Neutrophil (primary cell): ENCODE measurements around the gene IFI30.

Experiments
- H3K27ac ChIP-seq: fragments of 200-600 bp; sonication (generic); 2 replicates; pipeline ENCODE4 v1.5.1; 2016; ENCODE audit warnings: mild to moderate bottlenecking, moderate library complexity
- H3K27me3 ChIP-seq: fragments of 200-600 bp; sonication (generic); 2 replicates; pipeline ENCODE4 v1.6.0; 2016; ENCODE audit warnings: mild to moderate bottlenecking
- H3K36me3 ChIP-seq: fragments of 200-600 bp; sonication (generic); 2 replicates; pipeline ENCODE4 v1.5.1; 2017
- H3K4me1 ChIP-seq, 2 experiments: fragments of 200-600 bp in 1 of 2; sonication (generic) in 1 of 2; 1 replicate in 1 of 2; 2 replicates in 1 of 2; pipeline versions ENCODE4 v1.5.1 to v1.6.1; 2013 to 2016; ENCODE audit warnings: low read depth in 1 of 2, low read length in 1 of 2, mild to moderate bottlenecking in 1 of 2, moderate library complexity in 1 of 2; ENCODE audit not compliant: control insufficient read depth in 1 of 2, insufficient read depth in 1 of 2
- H3K4me3 ChIP-seq, 2 experiments: fragments of 200-600 bp in 1 of 2; sonication (generic) in 1 of 2; 1 replicate in 1 of 2; 2 replicates in 1 of 2; pipeline ENCODE4 v1.5.1; 2013 to 2016; ENCODE audit warnings: low read depth in 1 of 2, low read length in 1 of 2, mild to moderate bottlenecking in 1 of 2, moderate library complexity in 1 of 2
- H3K9me3 ChIP-seq: fragments of 200-600 bp; sonication (generic); 2 replicates; pipeline ENCODE4 v1.5.1; 2016
- TF ChIP-seq, protein P1 (sequence below): fragments of 200-600 bp; sonication (generic); IDR thresholded peaks from 2 replicates; pipeline ENCODE4 v1.5.1; 2016; ENCODE audit warnings: antibody characterized with exemption

IFI30 gene

DNA sequence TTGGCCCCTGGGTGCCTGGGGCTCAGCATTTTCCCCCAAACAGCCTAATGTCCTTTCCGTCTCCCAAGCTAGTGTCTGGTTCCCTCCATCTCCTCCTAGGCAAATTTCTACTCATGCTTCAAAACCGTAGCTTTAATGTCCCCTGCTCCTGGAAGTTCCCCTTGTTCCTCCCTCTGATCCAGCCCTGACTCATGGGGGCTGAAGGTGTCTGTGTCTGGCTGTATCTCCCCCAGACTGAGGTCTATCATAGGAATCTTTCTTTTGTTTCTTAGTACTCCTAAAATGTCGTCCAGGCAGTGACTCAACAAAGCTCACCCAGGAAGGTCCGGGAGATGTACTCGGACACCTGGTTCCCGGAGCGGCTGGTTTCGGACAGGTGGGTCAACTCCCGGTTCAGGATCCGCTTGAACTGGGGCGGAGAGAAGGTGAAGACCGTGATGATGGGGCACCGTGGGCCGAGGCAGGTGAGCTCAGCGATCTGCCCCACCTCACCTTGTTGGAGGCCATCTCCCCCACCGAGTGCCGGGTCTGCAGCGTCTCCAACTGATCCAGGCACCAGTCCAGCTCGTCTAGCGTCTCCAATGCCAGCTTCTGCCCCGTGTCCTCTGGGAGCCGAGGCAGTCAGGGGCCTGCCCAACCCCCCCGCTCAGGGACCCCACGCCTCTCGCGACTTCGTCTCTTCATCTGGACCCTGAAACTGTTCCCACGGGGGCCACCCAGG is 46.5 kb downstream of the IFI30 start:
- Histone ChIP-seq H3K27me3 (peaks cover 70% of the 10 kb centered on the region), H3K36me3 (no peaks in the 10 kb centered on the region), H3K4me1 (peaks cover 11 to 14% of the 10 kb centered on the region in 2 experiments), H3K9me3 (no peaks in the 10 kb centered on the region), H3K27ac (no peak overlapping the region), H3K4me3 (no peak overlapping the region)
- TF ChIP-seq, protein P1, sequence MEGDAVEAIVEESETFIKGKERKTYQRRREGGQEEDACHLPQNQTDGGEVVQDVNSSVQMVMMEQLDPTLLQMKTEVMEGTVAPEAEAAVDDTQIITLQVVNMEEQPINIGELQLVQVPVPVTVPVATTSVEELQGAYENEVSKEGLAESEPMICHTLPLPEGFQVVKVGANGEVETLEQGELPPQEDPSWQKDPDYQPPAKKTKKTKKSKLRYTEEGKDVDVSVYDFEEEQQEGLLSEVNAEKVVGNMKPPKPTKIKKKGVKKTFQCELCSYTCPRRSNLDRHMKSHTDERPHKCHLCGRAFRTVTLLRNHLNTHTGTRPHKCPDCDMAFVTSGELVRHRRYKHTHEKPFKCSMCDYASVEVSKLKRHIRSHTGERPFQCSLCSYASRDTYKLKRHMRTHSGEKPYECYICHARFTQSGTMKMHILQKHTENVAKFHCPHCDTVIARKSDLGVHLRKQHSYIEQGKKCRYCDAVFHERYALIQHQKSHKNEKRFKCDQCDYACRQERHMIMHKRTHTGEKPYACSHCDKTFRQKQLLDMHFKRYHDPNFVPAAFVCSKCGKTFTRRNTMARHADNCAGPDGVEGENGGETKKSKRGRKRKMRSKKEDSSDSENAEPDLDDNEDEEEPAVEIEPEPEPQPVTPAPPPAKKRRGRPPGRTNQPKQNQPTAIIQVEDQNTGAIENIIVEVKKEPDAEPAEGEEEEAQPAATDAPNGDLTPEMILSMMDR: no peak

DNA sequence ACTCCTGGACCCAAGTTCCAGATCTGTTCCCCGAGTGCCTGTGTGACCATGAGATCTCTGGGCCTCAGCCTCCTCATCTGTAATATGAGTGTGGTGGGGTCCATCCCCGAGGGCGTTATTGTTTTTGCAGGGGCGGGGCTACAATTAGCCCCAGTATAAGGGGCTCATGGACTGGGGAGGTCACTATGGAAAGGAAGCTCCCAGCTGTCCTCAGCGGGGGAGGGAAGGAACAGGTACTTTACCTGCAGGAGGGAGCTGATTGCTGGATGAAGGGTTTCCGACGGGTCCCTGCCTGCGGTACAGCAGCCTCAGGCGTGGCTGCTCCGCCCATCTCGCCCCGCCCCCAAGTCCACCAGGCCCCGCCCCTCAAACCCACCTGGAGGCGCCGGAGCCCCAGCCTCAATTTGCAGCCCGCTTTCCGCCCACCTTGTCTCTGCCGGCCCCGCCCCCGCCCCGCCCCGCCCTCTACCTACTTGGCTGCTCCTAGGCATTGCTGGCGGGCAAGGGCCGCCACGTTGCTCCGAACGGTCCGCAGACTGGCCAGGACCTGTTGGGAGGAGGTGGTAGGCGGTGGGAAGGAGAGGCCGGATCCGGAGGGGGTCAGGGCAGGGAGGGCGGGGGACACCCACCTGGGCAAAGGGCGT is 47.1 kb downstream of the IFI30 start:
- TF ChIP-seq, protein P1: no peak
- Histone ChIP-seq H3K4me1 (peaks cover 11 to 17% of the 10 kb centered on the region in 2 experiments), H3K36me3 (no peaks in the 10 kb centered on the region), H3K9me3 (no peaks in the 10 kb centered on the region), H3K27ac (no peak overlapping the region), H3K27me3 (peaks cover 77% of the 10 kb centered on the region), H3K4me3 (no peak overlapping the region)

DNA sequence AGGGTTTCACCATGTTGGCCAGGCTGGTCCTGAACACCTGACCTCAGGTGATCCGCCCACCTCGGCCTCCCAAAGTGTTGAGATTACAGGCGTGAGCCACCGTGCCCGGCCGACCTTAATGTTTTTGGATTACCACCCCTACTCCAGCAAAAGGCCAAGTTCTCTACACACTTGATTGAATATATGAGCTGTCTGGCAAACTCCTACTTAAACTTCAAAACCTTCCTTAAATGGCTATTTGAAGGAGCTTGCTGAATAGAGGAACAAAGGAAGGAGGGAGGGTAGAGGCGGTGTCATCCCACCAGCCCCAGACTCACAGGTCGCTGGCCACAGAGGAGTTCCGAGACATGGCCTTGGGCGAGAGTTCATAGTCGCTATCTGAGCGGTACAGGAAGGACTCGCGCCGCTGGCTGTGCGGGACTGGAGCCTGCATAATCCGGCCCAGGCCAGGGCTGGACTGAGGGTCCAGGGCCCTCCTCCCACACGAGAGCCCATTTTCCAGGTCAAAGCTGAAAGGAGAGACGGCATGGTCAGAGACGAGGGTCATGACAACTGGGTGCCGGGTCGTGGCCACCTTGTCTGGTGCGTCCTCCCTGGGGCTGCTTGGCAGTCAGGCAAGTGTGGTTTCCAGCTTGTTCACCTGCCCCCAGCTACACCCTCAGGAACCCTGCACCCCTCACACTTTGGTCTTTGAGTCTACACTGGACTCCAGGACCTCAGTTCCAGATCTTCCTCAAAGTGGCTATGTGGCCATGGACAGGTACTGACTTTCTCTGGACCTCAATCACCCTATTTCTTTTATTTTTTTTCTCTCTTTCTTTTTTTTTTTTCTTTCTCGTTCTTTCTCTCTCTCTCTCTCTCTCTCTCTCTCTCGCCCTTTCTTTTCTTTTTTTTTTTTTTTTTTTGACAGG is 48.5 kb downstream of the IFI30 start:
- Histone ChIP-seq H3K4me3 (no peak overlapping the region), H3K9me3 (no peaks in the 10 kb centered on the region), H3K36me3 (no peaks in the 10 kb centered on the region), H3K27ac (no peak overlapping the region), H3K4me1 (peaks cover 11 to 17% of the 10 kb centered on the region in 2 experiments), H3K27me3 (peaks cover 90% of the 10 kb centered on the region)
- TF ChIP-seq, protein P1: no peak

DNA sequence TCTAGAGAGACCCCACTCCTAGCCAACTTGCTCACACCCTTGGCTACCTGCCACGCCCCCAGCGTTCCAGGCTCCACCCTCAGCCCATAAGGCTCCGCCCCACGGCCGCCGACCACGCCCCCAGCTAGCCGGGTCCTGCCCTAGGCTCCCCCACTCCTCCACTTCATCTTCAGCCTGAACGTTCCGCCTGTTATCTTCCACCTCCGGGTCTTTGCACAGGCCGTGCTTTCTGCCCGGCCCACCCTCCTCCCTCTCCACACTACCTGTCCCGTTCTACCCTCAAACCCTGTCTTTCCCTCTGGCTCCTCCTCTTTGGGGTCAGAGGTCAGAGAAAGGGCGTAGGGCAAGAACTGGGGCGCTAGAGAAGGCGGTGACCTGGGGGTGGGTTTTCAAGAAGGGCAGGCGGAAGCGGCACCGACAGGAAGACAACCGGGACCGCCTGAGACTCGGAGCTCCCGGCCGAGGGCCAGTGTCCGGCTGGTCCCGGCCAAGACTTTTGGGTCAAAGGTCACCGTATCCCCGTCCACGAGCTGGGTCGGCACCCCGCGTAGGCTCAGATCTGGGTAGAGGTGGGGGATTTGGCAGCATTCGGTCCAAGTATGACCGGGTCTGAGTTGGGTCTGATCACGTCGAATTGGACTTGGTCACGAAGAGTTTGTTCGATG is 50.4 kb downstream of the IFI30 start:
- Histone ChIP-seq H3K36me3 (no peaks in the 10 kb centered on the region), H3K4me3 (peak overlapping the region; percentile 63 to 67), H3K27ac (no peak overlapping the region), H3K9me3 (no peaks in the 10 kb centered on the region), H3K27me3 (peaks cover 97% of the 10 kb centered on the region), H3K4me1 (peaks cover 11 to 17% of the 10 kb centered on the region in 2 experiments)
- TF ChIP-seq, protein P1: no peak
